Esophagus muscularis mucosa (tissue), 4 donors: Measurements from ENCODE around the gene STX18. TPM values are rescaled to one million over a fixed set of nuclear protein-coding genes. Genes with fewer than 3 reads are reported as not detected.

Experiments used
- DNase-seq: peaks from one replicate; pipeline ENCODE4 v3.0.0-alpha.2; 2017; ENCODE audit errors: extremely low spot score
- H3K27ac ChIP-seq, 4 donors: fragments of 200-600 bp; sonication (generic); replicated peaks in 1 of 4; 1 replicate in 3 of 4; 2 replicates in 1 of 4; pipeline ENCODE4 v1.5.1; 2016 to 2019; ENCODE audit warnings: mild to moderate bottlenecking in 1 of 4
- H3K27me3 ChIP-seq, 4 donors: fragments of 200-600 bp; sonication (generic); one replicate each; pipeline versions ENCODE4 v1.5.1 to v1.6.0; 2016 to 2019
- H3K36me3 ChIP-seq, 4 donors: fragments of 200-600 bp; sonication (generic); one replicate each; pipeline ENCODE4 v1.5.1; 2016 to 2019
- H3K4me1 ChIP-seq, 4 donors: fragments of 200-600 bp; sonication (generic); one replicate each; pipeline ENCODE4 v1.5.1; 2016 to 2019
- H3K4me3 ChIP-seq, 4 donors: fragments of 200-600 bp; sonication (generic); 1 replicate in 2 of 4; 2 replicates in 2 of 4; pipeline ENCODE4 v1.5.1; 2016 to 2019; ENCODE audit warnings: mild to moderate bottlenecking in 4 of 4, moderate library complexity in 1 of 4
- H3K9me3 ChIP-seq, 4 donors: fragments of 200-600 bp; sonication (generic); 1 replicate in 3 of 4; 2 replicates in 1 of 4; pipeline ENCODE4 v1.5.1; 2016 to 2019
- EP300 ChIP-seq: sonication (generic); formaldehyde crosslinking; IDR thresholded peaks from one replicate; pipeline ENCODE4 v1.6.1; 2017; ENCODE audit warnings: antibody characterized with exemption
- POLR2A ChIP-seq: fragments of 450-650 bp; IDR thresholded peaks from one replicate; pipeline ENCODE4 v1.6.1; 2017; ENCODE audit warnings: antibody characterized with exemption, moderate library complexity, mild to moderate bottlenecking, low read depth
- POLR2AphosphoS5 ChIP-seq, 2 donors: sonication (generic); formaldehyde crosslinking; IDR thresholded peaks; one replicate each; pipeline ENCODE4 v1.6.1; 2017; ENCODE audit warnings: antibody characterized with exemption in 2 of 2
- WGBS: methylation state at CpG from one replicate; pipeline ENCODE4 v1.1.5; 2018; 5-methylcytosine and 5-hydroxymethylcytosine counted together
- intact Hi-C: fragments of 100-400 bp; cut with DNase I; formaldehyde crosslinking; loops from one replicate; pipeline ENCODE4 v1.15.1; 2023
- total RNA-seq, 4 donors: library from RNA; depleted of rRNA; stranded (reverse); fragments of >200 nt; gene quantifications; one replicate each; pipeline versions ENCODE4 v1.1.0 to v1.2.1, GENCODE V29; 2016
- TF ChIP-seq, protein P1 (sequence below), 3 experiments: fragments of 200-600 bp in 2 of 3; fragments of 450-650 bp in 1 of 3; sonication (generic) in 2 of 3; IDR thresholded peaks; one replicate each; pipeline ENCODE4 v1.5.1; 2017 to 2019; ENCODE audit warnings: antibody characterized with exemption in 3 of 3, mild to moderate bottlenecking in 2 of 3, moderate library complexity in 1 of 3

Gene STX18
- total RNA-seq, 4 donors from 2014 or later = 14.5 to 21.0 (median 17.8) TPM

DNA sequence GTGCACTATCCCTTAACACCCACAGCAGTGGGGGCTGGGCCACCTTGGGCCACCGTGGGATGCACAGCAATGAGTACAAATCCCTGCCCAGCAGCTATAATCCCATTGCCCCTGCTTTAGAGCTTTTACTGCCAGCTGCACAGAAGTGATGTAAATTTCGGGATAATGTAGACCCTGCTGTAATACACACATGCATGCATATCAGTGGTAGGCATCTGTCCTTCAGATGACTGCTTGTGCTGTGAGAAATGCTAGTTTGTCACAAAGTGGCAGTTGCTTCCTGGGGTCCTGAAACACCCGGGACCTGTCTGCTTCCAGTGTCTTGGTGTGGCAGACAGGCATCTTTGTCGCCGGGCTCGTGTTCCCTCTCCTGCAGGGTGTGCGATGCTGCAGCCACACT, 140.8 kb downstream of the STX18 start:
- Histone ChIP-seq H3K27me3 (peaks cover 0 to 76% (median 0%) of the 10 kb centered on the region in 4 donors), H3K9me3 (peaks cover 0 to 9% (median 3%) of the 10 kb centered on the region in 4 donors), H3K27ac (no peak overlapping the region), H3K4me3 (no peak overlapping the region), H3K36me3 (no peaks in the 10 kb centered on the region), H3K4me1 (peaks cover 0 to 2% (median 0%) of the 10 kb centered on the region in 4 donors)
- TF ChIP-seq, protein P1, sequence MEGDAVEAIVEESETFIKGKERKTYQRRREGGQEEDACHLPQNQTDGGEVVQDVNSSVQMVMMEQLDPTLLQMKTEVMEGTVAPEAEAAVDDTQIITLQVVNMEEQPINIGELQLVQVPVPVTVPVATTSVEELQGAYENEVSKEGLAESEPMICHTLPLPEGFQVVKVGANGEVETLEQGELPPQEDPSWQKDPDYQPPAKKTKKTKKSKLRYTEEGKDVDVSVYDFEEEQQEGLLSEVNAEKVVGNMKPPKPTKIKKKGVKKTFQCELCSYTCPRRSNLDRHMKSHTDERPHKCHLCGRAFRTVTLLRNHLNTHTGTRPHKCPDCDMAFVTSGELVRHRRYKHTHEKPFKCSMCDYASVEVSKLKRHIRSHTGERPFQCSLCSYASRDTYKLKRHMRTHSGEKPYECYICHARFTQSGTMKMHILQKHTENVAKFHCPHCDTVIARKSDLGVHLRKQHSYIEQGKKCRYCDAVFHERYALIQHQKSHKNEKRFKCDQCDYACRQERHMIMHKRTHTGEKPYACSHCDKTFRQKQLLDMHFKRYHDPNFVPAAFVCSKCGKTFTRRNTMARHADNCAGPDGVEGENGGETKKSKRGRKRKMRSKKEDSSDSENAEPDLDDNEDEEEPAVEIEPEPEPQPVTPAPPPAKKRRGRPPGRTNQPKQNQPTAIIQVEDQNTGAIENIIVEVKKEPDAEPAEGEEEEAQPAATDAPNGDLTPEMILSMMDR (IDR thresholded peaks at IDR 0.05) = no peak
- TF ChIP-seq POLR2A (no peak), EP300 (no peak)
- DNase-seq = no peak
- intact Hi-C loops = no loop called here
- 68% methylated on average over 3 of the region's 7 CpGs for WGBS

- Histone ChIP-seq H3K4me1 (peaks cover 0 to 5% (median 0%) of the 10 kb centered on the region in 4 donors), H3K27ac (no peak overlapping the region), H3K36me3 (no peaks in the 10 kb centered on the region), H3K27me3 (peaks cover 0 to 77% (median 0%) of the 10 kb centered on the region in 4 donors), H3K9me3 (peaks cover 0 to 9% (median 3%) of the 10 kb centered on the region in 4 donors), H3K4me3 (no peak overlapping the region)
- TF ChIP-seq, protein P1 (IDR thresholded peaks at IDR 0.05) = no peak
- TF ChIP-seq EP300 (no peak), POLR2A (no peak), POLR2AphosphoS5 (IDR thresholded peaks at IDR 0.05) (no peak)
- DNase-seq = no peak
- WGBS = 74% methylated on average over 4 of the region's 4 CpGs
- intact Hi-C loops = no loop called here
These were observed 143.4 kb downstream of the STX18 start for GRCh38 chr4:4398430-4398829.

DNA sequence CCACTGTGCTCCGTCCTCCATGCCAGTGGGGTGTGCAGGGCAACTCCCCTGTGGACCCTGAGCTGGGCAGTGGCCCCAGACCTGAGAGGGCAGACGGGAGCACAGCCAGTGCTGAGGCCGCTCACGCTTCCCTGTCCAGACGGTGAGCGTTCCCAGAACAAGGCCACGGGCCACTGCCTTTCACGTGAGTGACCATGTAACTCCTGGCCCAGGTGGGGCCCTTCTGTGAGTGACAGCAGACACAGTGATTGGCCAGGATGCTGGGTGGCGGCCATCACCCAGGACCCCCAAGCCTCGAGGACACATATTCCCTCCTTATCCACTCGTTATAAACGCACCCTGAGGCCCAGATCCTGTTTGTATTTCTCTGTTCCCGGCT, 144.4 kb downstream of the STX18 start:
- H3K27ac ChIP-seq = no peak overlapping the region
- H3K4me3 ChIP-seq = no peak overlapping the region
- intact Hi-C loops = no loop called here
- WGBS = 85% methylated on average over 8 of the region's 13 CpGs
- peaks cover 0 to 9% (median 3%) of the 10 kb centered on the region in 4 donors for H3K9me3 ChIP-seq
- peaks cover 0 to 78% (median 0%) of the 10 kb centered on the region in 4 donors for H3K27me3 ChIP-seq
- H3K4me1 ChIP-seq = peaks cover 0 to 5% (median 0%) of the 10 kb centered on the region in 4 donors
- no peak for DNase-seq
- no peak for TF ChIP-seq EP300
- no peak for TF ChIP-seq POLR2A
- TF ChIP-seq POLR2AphosphoS5 (IDR thresholded peaks at IDR 0.05) = no peak
- H3K36me3 ChIP-seq = no peaks in the 10 kb centered on the region

GRCh38 chr4:4396628-4397440, 145.0 kb downstream of the STX18 start:
- TF ChIP-seq EP300 = no peak
- TF ChIP-seq POLR2A = no peak
- TF ChIP-seq, protein P1 (IDR thresholded peaks at IDR 0.05) = no peak
- TF ChIP-seq POLR2AphosphoS5 (IDR thresholded peaks at IDR 0.05) = no peak
- H3K36me3 ChIP-seq = no peaks in the 10 kb centered on the region

GRCh38 chr4:4395849-4396627, 145.8 kb downstream of the STX18 start:
- H3K9me3 ChIP-seq = peaks cover 0 to 9% (median 3%) of the 10 kb centered on the region in 4 donors
- WGBS = 18% methylated on average over 20 of the region's 26 CpGs
- TF ChIP-seq POLR2AphosphoS5 (IDR thresholded peaks at IDR 0.05) (no peak), EP300 (no peak), POLR2A (no peak)
- TF ChIP-seq, protein P1 (IDR thresholded peaks at IDR 0.05) = no peak
- H3K36me3 ChIP-seq = no peaks in the 10 kb centered on the region
- no peak for DNase-seq
- no peak overlapping the region for H3K27ac ChIP-seq
- peaks cover 0 to 5% (median 0%) of the 10 kb centered on the region in 4 donors for H3K4me1 ChIP-seq
- intact Hi-C loops = no loop called here
- peaks cover 0 to 90% (median 0%) of the 10 kb centered on the region in 4 donors for H3K27me3 ChIP-seq
- no peak overlapping the region for H3K4me3 ChIP-seq

More at GRCh38 chr4:4396628-4397440, 145.0 kb downstream of the STX18 start:
- Histone ChIP-seq H3K4me3 (no peak overlapping the region), H3K27me3 (peaks cover 0 to 84% (median 0%) of the 10 kb centered on the region in 4 donors), H3K27ac (no peak overlapping the region), H3K4me1 (peaks cover 0 to 5% (median 0%) of the 10 kb centered on the region in 4 donors), H3K9me3 (peaks cover 0 to 9% (median 3%) of the 10 kb centered on the region in 4 donors)
- intact Hi-C loops = no loop called here
- WGBS = 41% methylated on average over 11 of the region's 19 CpGs
- DNase-seq = no peak
